OCI-M2 (cell line): Measurements from ENCODE around the gene PM20D1.

Source experiments
- DNase-seq: peaks from one replicate; lab custom pipeline; 2025; ENCODE audit not compliant: unreplicated experiment; lab: John Stamatoyannopoulos, UW

PM20D1 gene

DNA sequence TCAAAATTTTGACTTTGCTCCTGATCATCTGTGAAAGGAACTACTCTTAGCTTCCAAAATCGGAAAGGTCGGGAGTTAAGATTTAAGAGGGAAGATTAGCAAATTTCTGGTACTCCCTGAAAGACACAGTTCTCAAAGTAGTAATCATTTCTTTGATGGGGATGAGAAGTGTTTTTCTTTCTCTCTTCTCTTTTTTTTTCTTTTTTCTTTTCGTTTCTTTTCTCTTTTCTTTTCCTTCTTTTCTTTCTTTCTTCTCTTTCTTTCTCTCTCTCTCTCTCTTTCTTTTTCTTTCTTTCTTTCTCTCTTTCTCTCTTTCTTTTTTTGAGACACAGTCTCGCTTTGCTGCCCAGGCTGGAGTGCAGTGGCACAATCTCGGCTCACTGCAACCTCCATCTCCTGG lies 69.6 kb downstream of the PM20D1 start:
- DNase-seq = no peak
